Measurements from ENCODE around the gene RPL41. TPM values are rescaled to one million over a fixed set of nuclear protein-coding genes. Genes with fewer than 3 reads are reported as not detected.

RPL41 gene
- total and polyA plus RNA-seq, 12 donors, result 475 to 5,263 (median 2,004) TPM

DNA sequence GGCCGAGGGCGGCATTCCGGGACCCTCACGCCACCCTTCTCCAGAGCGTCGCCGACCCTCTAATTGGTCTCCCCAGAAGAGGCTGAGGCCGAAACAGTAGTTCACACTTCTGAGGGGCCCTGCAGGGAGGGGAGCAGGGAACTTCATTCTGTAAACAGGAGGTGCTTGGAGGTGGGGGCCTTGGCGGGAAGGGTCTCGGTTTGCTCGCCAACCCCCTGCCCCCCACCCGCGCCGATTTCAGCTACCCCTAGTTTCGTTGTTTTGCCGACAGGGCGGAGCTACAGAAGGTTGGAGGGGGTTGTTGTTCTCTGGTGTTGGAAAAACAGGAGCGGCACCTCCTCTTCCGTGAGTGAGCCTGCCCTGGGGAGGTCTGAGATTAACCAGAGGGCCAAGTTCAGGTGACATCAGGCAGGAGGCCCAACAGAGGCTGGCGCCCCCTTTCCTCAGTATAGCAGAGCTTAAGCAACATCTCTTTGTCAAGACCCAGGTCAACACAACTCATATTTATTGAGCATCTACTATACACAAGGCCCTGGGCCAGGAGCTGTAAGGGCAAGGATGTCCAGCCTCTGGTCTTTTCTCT lies 35.8 kb upstream of the RPL41 start:
- H3K4me3 ChIP-seq, result peak overlapping the region in 9 of 10 donors; percentile 32 to 70 (median 57)
- ATAC-seq, result no peak
- H3K9me3 ChIP-seq, result no peaks in the 10 kb centered on the region
- no peak for DNase-seq
- intact Hi-C loops (cut with DNase I), result no loop called here
- H3K4me1 ChIP-seq, result peaks cover 0 to 23% (median 18%) of the 10 kb centered on the region in 9 donors
- H3K27me3 ChIP-seq, result peaks cover 0 to 32% (median 9%) of the 10 kb centered on the region in 7 donors
- WGBS, 2 donors, result 34 to 35% methylated on average over 20 of the region's 20 CpGs
- no peak overlapping the region for H3K27ac ChIP-seq
- TF ChIP-seq, protein P1, sequence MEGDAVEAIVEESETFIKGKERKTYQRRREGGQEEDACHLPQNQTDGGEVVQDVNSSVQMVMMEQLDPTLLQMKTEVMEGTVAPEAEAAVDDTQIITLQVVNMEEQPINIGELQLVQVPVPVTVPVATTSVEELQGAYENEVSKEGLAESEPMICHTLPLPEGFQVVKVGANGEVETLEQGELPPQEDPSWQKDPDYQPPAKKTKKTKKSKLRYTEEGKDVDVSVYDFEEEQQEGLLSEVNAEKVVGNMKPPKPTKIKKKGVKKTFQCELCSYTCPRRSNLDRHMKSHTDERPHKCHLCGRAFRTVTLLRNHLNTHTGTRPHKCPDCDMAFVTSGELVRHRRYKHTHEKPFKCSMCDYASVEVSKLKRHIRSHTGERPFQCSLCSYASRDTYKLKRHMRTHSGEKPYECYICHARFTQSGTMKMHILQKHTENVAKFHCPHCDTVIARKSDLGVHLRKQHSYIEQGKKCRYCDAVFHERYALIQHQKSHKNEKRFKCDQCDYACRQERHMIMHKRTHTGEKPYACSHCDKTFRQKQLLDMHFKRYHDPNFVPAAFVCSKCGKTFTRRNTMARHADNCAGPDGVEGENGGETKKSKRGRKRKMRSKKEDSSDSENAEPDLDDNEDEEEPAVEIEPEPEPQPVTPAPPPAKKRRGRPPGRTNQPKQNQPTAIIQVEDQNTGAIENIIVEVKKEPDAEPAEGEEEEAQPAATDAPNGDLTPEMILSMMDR (IDR thresholded peaks at IDR 0.05), result no peak
- H3K36me3 ChIP-seq, result no peaks in the 10 kb centered on the region

DNA sequence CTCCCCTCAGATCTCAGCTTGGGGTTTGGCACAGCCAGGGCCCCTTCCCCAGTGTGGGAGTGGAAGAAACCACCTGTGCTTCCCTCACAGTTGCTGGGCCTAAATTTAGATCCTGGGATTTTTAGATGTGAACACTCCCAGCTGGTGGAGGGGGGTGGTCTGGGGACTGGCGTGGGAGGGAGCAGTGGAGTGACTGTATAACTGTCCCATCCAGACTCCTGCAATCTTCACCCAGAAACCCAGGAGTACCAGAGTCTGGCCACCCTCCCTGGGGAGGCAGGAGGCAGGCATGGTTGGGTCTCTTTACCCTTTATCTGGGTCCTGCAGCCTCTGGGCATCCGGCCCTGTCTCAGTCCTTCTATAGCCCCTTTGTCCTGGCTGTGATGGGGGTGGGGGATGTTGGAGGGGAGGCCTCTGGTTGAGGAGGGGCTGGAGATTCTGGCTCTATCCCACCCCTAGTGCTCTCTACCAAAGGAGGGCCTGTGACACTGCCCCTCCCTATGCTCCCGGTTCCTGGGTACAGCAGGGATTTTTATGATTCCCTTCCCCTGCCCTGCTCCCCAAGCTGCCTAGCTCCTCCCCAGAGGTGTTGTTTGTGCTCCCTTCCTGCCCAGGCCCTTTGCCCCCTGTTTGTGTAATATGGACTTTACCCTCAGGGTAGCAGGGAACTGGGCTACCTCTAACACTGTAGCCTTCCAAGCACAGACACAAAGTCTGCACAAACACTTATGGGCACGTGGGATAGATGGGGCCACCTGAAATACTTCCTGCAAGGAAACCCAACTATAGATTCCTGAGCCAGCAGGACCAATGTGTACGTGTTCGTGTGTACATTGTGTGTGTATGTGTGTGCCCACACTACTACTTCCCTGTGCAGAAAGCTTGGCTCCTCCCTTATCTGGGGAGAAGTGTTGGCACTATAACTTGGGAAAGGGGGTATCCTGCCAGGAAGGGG lies 34.8 kb upstream of the RPL41 start:
- Histone ChIP-seq H3K36me3 (no peaks in the 10 kb centered on the region), H3K9me3 (no peaks in the 10 kb centered on the region), H3K4me3 (no peak overlapping the region), H3K27me3 (peaks cover 0 to 32% (median 9%) of the 10 kb centered on the region in 7 donors), H3K27ac (no peak overlapping the region), H3K4me1 (peaks cover 0 to 26% (median 18%) of the 10 kb centered on the region in 9 donors)
- intact Hi-C loops (cut with DNase I), result no loop called here
- 49 to 50% methylated on average over 6 of the region's 6 CpGs for WGBS, 2 donors
- TF ChIP-seq, protein P1 (IDR thresholded peaks at IDR 0.05), result no peak
- no peak for ATAC-seq
- no peak for DNase-seq

- Histone ChIP-seq H3K27me3 (peaks cover 0 to 32% (median 9%) of the 10 kb centered on the region in 7 donors), H3K4me3 (no peak overlapping the region), H3K4me1 (peaks cover 0 to 33% (median 18%) of the 10 kb centered on the region in 9 donors), H3K27ac (no peak overlapping the region), H3K9me3 (no peaks in the 10 kb centered on the region), H3K36me3 (no peaks in the 10 kb centered on the region)
- TF ChIP-seq, protein P1 (IDR thresholded peaks at IDR 0.05), result no peak
- DNase-seq, result no peak
- intact Hi-C loops (cut with DNase I), result no loop called here
- ATAC-seq, result no peak
- 81 to 82% methylated on average over 2 of the region's 2 CpGs for WGBS, 2 donors
Observed at GRCh38 chr12:56082382-56082781, 34.1 kb upstream of the RPL41 start.

- Histone ChIP-seq H3K27me3 (peaks cover 0 to 32% (median 9%) of the 10 kb centered on the region in 7 donors), H3K4me3 (no peak overlapping the region), H3K4me1 (peaks cover 0 to 36% (median 18%) of the 10 kb centered on the region in 9 donors), H3K27ac (no peak overlapping the region), H3K9me3 (no peaks in the 10 kb centered on the region), H3K36me3 (no peaks in the 10 kb centered on the region)
- intact Hi-C loops (cut with DNase I), result no loop called here
- peak in 1 of 8 donors; percentile 2 for ATAC-seq
- no peak for DNase-seq
- 60 to 63% methylated on average over 3 of the region's 3 CpGs for WGBS, 2 donors
- TF ChIP-seq, protein P1 (IDR thresholded peaks at IDR 0.05), result no peak
Observed at GRCh38 chr12:56082967-56083366, 33.5 kb upstream of the RPL41 start.

Data from heart right ventricle (tissue), 16 donors.